ENCODE results near the gene ADAMTS17.

- TF ChIP-seq CTCF (IDR thresholded peaks at IDR 0.05; ENCODE audit: low read depth, low read length, poor library complexity, severe bottlenecking), result peak; percentile 46
- no peak for TF ChIP-seq EZH2phosphoT487 (IDR thresholded peaks at IDR 0.05; ENCODE audit: borderline replicate concordance, low read length)
Observed at GRCh38 chr15:99981191-99981647, 360.6 kb downstream of the ADAMTS17 start.

Measured in DOHH2 (cell line).